Suprapubic skin (tissue), 4 donors: ENCODE results near the gene NEUROD6.

ENCODE experiments used
- CTCF ChIP-seq, 2 donors: fragments of 200-600 bp in 1 of 2; fragments of 450-650 bp in 1 of 2; sonication (generic) in 1 of 2; IDR thresholded peaks; one replicate each; pipeline ENCODE4 v1.5.1; 2016 to 2019; ENCODE audit warnings: antibody characterized with exemption in 2 of 2, mild to moderate bottlenecking in 1 of 2, moderate library complexity in 1 of 2
- EP300 ChIP-seq: sonication (generic); formaldehyde crosslinking; IDR thresholded peaks from one replicate; pipeline ENCODE4 v1.6.1; 2017; ENCODE audit warnings: antibody characterized with exemption
- POLR2A ChIP-seq, 2 donors: fragments of 450-650 bp; IDR thresholded peaks; one replicate each; pipeline ENCODE4 v1.6.1; 2017; ENCODE audit warnings: antibody characterized with exemption in 2 of 2, mild to moderate bottlenecking in 2 of 2, moderate library complexity in 2 of 2
- POLR2AphosphoS5 ChIP-seq, 3 donors: sonication (generic); formaldehyde crosslinking; IDR thresholded peaks; one replicate each; pipeline ENCODE4 v1.6.1; 2017; ENCODE audit warnings: antibody characterized with exemption in 3 of 3

GRCh38 chr7:31323101-31323500 is 17.4 kb downstream of the NEUROD6 start:
- no peak for TF ChIP-seq CTCF (IDR thresholded peaks at IDR 0.05)
- no peak for TF ChIP-seq POLR2A (IDR thresholded peaks at IDR 0.05)
- no peak for TF ChIP-seq POLR2AphosphoS5 (IDR thresholded peaks at IDR 0.05)
- no peak for TF ChIP-seq EP300
